CD4-positive, alpha-beta T cell (primary cell): ENCODE data around the gene ADAMTS19. TPM values are rescaled to one million over a fixed set of nuclear protein-coding genes. Genes with fewer than 3 reads are reported as not detected.

ENCODE experiments used
- ATAC-seq: fragments of 200-7000 bp; cut with Tn5 transposase; one replicate; pipeline ENCODE4 v1.10.0; 2022; ENCODE audit warnings: mild to moderate bottlenecking; ENCODE audit not compliant: poor library complexity
- CTCF ChIA-PET: fragments of 350-600 bp; sonication (Branson Sonifier 250); formaldehyde crosslinking; loops from one replicate; lab custom pipeline; 2021; ENCODE audit warnings: antibody characterized with exemption, inconsistent platforms; lab: Charles Lee
- POLR2A ChIA-PET: fragments of 350-600 bp; sonication (Branson Sonifier 250); formaldehyde crosslinking; loops from one replicate; lab custom pipeline; 2021; ENCODE audit warnings: antibody characterized with exemption, inconsistent platforms; lab: Charles Lee
- DNase-seq, 14 experiments: peaks; one replicate each; pipeline ENCODE4 v3.0.0-alpha.2; 2013 to 2020; ENCODE audit warnings: mixed read lengths in 2 of 14
- H3K27ac ChIP-seq, 2 donors: one replicate each; pipeline versions ENCODE4 v1.5.1 to v1.7.0; 2013; ENCODE audit warnings: low read length in 2 of 2, low read depth in 1 of 2, mild to moderate bottlenecking in 1 of 2
- H3K27me3 ChIP-seq, 2 experiments: 1 replicate in 1 of 2; 2 replicates in 1 of 2; pipeline versions ENCODE4 v1.6.1 to v1.7.0; 2013; ENCODE audit warnings: low read length in 2 of 2, control low read depth in 1 of 2, mild to moderate bottlenecking in 1 of 2, moderate library complexity in 1 of 2; ENCODE audit not compliant: insufficient read depth in 2 of 2, control insufficient read depth in 1 of 2
- H3K36me3 ChIP-seq: one replicate; pipeline ENCODE4 v1.6.1; 2013; ENCODE audit warnings: low read length, control low read depth; ENCODE audit not compliant: insufficient read depth
- H3K4me1 ChIP-seq: one replicate; pipeline ENCODE4 v1.6.1; 2013; ENCODE audit warnings: low read length, control low read depth; ENCODE audit not compliant: insufficient read depth
- H3K4me3 ChIP-seq: one replicate; pipeline ENCODE4 v1.5.1; 2013; ENCODE audit warnings: mild to moderate bottlenecking, low read length, moderate library complexity
- H3K9me3 ChIP-seq, 2 experiments: 1 replicate in 1 of 2; 2 replicates in 1 of 2; pipeline versions ENCODE4 v1.6.1 to v1.7.0; 2013; ENCODE audit warnings: low read length in 2 of 2, mild to moderate bottlenecking in 2 of 2, control low read depth in 1 of 2, moderate library complexity in 1 of 2; ENCODE audit not compliant: control insufficient read depth in 1 of 2, insufficient read depth in 1 of 2
- H3K27ac Mint-ChIP-seq: one replicate; pipeline ENCODE4 v1.8.0; 2020; ENCODE audit warnings: mixed read lengths
- H3K27me3 Mint-ChIP-seq: one replicate; pipeline ENCODE4 v1.8.0; 2021; ENCODE audit warnings: mixed read lengths
- H3K36me3 Mint-ChIP-seq: one replicate; pipeline ENCODE4 v1.8.0; 2021; ENCODE audit warnings: low read depth, mixed read lengths
- H3K4me1 Mint-ChIP-seq: one replicate; pipeline ENCODE4 v1.8.0; 2021; ENCODE audit warnings: low read depth, mixed read lengths
- H3K4me3 Mint-ChIP-seq: one replicate; pipeline ENCODE4 v1.8.0; 2020; ENCODE audit warnings: mild to moderate bottlenecking, mixed read lengths
- H3K9me3 Mint-ChIP-seq: one replicate; pipeline ENCODE4 v1.8.0; 2020; ENCODE audit warnings: mixed read lengths
- intact Hi-C, 2 experiments: fragments of 100-400 bp; cut with DNase I in 1 of 2; cut with micrococcal nuclease in 1 of 2; formaldehyde crosslinking; loops; one replicate each; pipeline versions ENCODE4 v1.15.1 to v1.9.0; 2023 to 2025; cut with DNase I, micrococcal nuclease
- total RNA-seq, 174 experiments: library from RNA in 2 of 174; stranded (reverse) in 2 of 174; gene quantifications; one replicate each; pipeline ENCODE4 v1.2.3 and lab custom pipeline; 2021 to 2026
- TF ChIP-seq, protein P1 (sequence below): fragments of 200-600 bp; IDR thresholded peaks from one replicate; pipeline ENCODE4 v1.8.0; 2022; ENCODE audit warnings: antibody characterized with exemption, mild to moderate bottlenecking

Gene ADAMTS19
- total RNA-seq, 2 experiments from 2014 or later, result not detected

DNA sequence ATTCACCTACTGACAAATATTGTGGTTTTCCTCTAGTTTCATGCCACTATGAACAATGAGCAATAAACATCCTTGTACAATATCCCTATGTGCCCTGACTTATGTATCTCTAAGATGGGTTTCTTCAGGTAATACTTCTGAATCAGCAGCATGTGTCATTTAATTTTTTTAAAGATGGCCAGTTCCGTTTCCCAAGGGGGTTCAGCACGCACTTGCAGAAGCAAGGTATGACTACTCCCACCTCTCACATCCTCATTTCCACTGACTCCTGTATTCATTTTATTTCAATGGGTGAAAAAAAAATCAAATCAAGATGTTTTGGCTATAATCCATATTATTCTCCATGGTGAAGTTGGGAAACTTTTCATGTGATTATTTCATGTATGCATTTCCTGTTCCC, 14.7 kb upstream of the ADAMTS19 start:
- Mint-ChIP-seq H3K27ac (no peak overlapping the region), H3K4me3 (no peak overlapping the region), H3K27me3 (no peaks in the 10 kb centered on the region), H3K9me3 (peaks cover 2% of the 10 kb centered on the region), H3K4me1 (no peaks in the 10 kb centered on the region), H3K36me3 (no peaks in the 10 kb centered on the region)
- H3K4me3 ChIP-seq, result no peak overlapping the region
- H3K27ac ChIP-seq, result no peak overlapping the region
- TF ChIP-seq, protein P1, sequence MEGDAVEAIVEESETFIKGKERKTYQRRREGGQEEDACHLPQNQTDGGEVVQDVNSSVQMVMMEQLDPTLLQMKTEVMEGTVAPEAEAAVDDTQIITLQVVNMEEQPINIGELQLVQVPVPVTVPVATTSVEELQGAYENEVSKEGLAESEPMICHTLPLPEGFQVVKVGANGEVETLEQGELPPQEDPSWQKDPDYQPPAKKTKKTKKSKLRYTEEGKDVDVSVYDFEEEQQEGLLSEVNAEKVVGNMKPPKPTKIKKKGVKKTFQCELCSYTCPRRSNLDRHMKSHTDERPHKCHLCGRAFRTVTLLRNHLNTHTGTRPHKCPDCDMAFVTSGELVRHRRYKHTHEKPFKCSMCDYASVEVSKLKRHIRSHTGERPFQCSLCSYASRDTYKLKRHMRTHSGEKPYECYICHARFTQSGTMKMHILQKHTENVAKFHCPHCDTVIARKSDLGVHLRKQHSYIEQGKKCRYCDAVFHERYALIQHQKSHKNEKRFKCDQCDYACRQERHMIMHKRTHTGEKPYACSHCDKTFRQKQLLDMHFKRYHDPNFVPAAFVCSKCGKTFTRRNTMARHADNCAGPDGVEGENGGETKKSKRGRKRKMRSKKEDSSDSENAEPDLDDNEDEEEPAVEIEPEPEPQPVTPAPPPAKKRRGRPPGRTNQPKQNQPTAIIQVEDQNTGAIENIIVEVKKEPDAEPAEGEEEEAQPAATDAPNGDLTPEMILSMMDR, result no peak
- POLR2A ChIA-PET, result no interaction called here
- DNase-seq (no peak), ATAC-seq (no peak)
- no peaks in the 10 kb centered on the region for H3K4me1 ChIP-seq
- no peaks in the 10 kb centered on the region for H3K36me3 ChIP-seq
- no peaks in the 10 kb centered on the region for H3K9me3 ChIP-seq
- CTCF ChIA-PET, result no interaction called here
- intact Hi-C loops, result no loop called here
- no peaks in the 10 kb centered on the region for H3K27me3 ChIP-seq

DNA sequence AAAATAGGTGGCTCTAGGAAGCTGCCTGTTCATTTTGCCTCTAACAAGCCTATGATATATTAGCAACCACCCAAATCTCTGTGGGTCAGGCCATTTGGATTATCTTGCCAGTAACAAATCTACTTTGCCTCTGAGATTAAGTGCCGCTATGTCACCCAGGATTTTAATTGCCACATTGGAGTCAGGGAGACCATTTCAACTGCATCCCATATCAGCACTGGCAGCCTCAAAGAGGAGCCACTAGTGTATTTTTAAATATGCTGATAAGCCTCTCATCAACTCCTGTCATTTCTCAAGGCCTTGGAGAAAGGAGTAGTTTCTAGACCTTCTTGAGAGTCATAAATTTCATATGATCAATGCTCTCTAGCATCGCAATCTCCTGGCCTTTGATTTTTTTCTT, 12.1 kb upstream of the ADAMTS19 start:
- no peak for DNase-seq

DNA sequence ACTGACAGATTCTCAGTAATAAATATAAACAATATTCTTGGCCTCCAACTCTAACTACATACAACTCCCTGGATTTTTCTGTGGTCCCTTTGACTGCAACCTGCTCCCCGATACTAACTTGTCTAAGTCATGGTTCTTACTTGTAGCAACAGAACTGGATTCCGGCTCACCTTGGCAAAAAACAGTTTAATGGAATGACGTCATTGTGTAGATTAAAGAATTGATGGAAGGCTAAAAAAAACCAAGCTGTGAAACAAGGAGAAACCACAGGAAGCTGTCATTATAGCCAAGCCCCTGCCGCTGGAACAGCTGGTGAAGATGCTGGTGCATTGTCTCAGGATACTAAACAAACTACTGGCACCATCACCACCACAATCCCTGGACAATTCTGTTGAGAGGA, 11.4 kb upstream of the ADAMTS19 start:
- H3K27ac ChIP-seq, result no peak overlapping the region
- H3K4me3 ChIP-seq, result no peak overlapping the region
- H3K27me3 Mint-ChIP-seq, result no peaks in the 10 kb centered on the region
- intact Hi-C loops, result no loop called here
- no peaks in the 10 kb centered on the region for H3K4me1 Mint-ChIP-seq
- H3K4me1 ChIP-seq, result no peaks in the 10 kb centered on the region
- H3K36me3 Mint-ChIP-seq, result no peaks in the 10 kb centered on the region
- ATAC-seq, result no peak
- H3K27ac Mint-ChIP-seq, result no peak overlapping the region
- no peak overlapping the region for H3K4me3 Mint-ChIP-seq
- H3K27me3 ChIP-seq, result no peaks in the 10 kb centered on the region
- peaks cover 2% of the 10 kb centered on the region for H3K9me3 Mint-ChIP-seq
- POLR2A ChIA-PET, result no interaction called here
- CTCF ChIA-PET, result no interaction called here
- no peaks in the 10 kb centered on the region for H3K36me3 ChIP-seq
- TF ChIP-seq, protein P1, result no peak
- no peaks in the 10 kb centered on the region for H3K9me3 ChIP-seq
- DNase-seq, result no peak

More for the DNA sequence above, 12.1 kb upstream of the ADAMTS19 start:
- Mint-ChIP-seq H3K4me1 (no peaks in the 10 kb centered on the region), H3K27me3 (no peaks in the 10 kb centered on the region), H3K36me3 (no peaks in the 10 kb centered on the region), H3K4me3 (no peak overlapping the region), H3K9me3 (peaks cover 2% of the 10 kb centered on the region), H3K27ac (no peak overlapping the region)
- CTCF ChIA-PET, result no interaction called here
- TF ChIP-seq, protein P1, result no peak
- Histone ChIP-seq H3K4me1 (no peaks in the 10 kb centered on the region), H3K27me3 (no peaks in the 10 kb centered on the region), H3K36me3 (no peaks in the 10 kb centered on the region), H3K27ac (no peak overlapping the region), H3K9me3 (no peaks in the 10 kb centered on the region), H3K4me3 (no peak overlapping the region)
- no peak for ATAC-seq
- intact Hi-C loops, result no loop called here
- POLR2A ChIA-PET, result no interaction called here
